SU-DHL-6 (cell line): ENCODE results near the gene MBD4.
"Not testable (repeated sequence)": the region's sequence is repeated elsewhere in the genome, so short reads cannot be mapped to it uniquely, and the experiment has no call there.

Source experiments
- H2AFZ ChIP-seq: fragments of 200-600 bp; sonication (generic); 2 replicates; pipeline ENCODE4 v1.6.1; 2014; ENCODE audit warnings: low read depth, mild to moderate bottlenecking, moderate library complexity, mixed read lengths, antibody characterized with exemption, low read length; ENCODE audit not compliant: severe bottlenecking
- H3F3A ChIP-seq: fragments of 200-600 bp; shearing (Covaris generic); 2 replicates; pipeline ENCODE4 v1.6.0; 2016; ENCODE audit warnings: antibody characterized with exemption, mild to moderate bottlenecking; ENCODE audit not compliant: insufficient read depth
- H3K27ac ChIP-seq: fragments of 200-600 bp; sonication (generic); 2 replicates; pipeline ENCODE4 v1.5.1; 2016; ENCODE audit warnings: low read depth, mild to moderate bottlenecking, low read length, moderate library complexity, mixed read lengths
- H3K27me3 ChIP-seq: fragments of 200-600 bp; sonication (generic), shearing (Covaris generic); 2 replicates; pipeline ENCODE4 v1.6.0; 2014; ENCODE audit warnings: mild to moderate bottlenecking, low read length
- H3K36me3 ChIP-seq: fragments of 200-600 bp; sonication (generic); 2 replicates; pipeline ENCODE4 v1.6.1; 2014; ENCODE audit warnings: mild to moderate bottlenecking, low read length, mixed read lengths
- H3K4me2 ChIP-seq: fragments of 300-600, 200-600 bp; shearing (Covaris generic), sonication (generic); 2 replicates; pipeline ENCODE4 v1.6.0; 2014; ENCODE audit warnings: low read length, low read depth, mild to moderate bottlenecking; ENCODE audit not compliant: poor library complexity, severe bottlenecking
- H3K4me3 ChIP-seq: fragments of 200-600 bp; sonication (generic); 2 replicates; pipeline ENCODE4 v1.5.1; 2014; ENCODE audit warnings: antibody characterized with exemption, low read length, mild to moderate bottlenecking, mixed read lengths; ENCODE audit not compliant: insufficient read depth, poor library complexity, severe bottlenecking
- H3K79me2 ChIP-seq: fragments of 200-600 bp; sonication (generic); 2 replicates; pipeline ENCODE4 v1.6.1; 2014; ENCODE audit warnings: mild to moderate bottlenecking, low read length, moderate library complexity; ENCODE audit not compliant: insufficient read depth
- H3K9ac ChIP-seq: fragments of 200-600 bp; sonication (generic); 2 replicates; pipeline ENCODE4 v1.7.0; 2014; ENCODE audit warnings: mild to moderate bottlenecking, low read length
- H3K9me2 ChIP-seq: fragments of 200-600 bp; sonication (generic); replicated peaks from 2 replicates; pipeline ENCODE4 v1.6.1; 2014; ENCODE audit warnings: low read length; ENCODE audit not compliant: insufficient read depth
- H3K9me3 ChIP-seq: fragments of 200-600 bp; sonication (generic); 2 replicates; pipeline ENCODE4 v1.6.1; 2014; ENCODE audit warnings: low read length, mixed read lengths; ENCODE audit not compliant: insufficient read depth
- H4K20me1 ChIP-seq: fragments of 200-600 bp; sonication (generic); 2 replicates; pipeline ENCODE4 v1.6.1; 2014; ENCODE audit warnings: low read depth, mild to moderate bottlenecking, antibody characterized with exemption, low read length, moderate library complexity, mixed read lengths
- CTCF ChIP-seq: fragments of 200-600 bp; sonication (generic); IDR thresholded peaks from one replicate; pipeline ENCODE4 v1.5.1; 2017; ENCODE audit warnings: antibody characterized with exemption, mild to moderate bottlenecking, low read length, moderate library complexity; ENCODE audit not compliant: insufficient read depth, poor library complexity, severe bottlenecking
- EZH2phosphoT487 ChIP-seq: fragments of 200-600 bp; sonication (generic), shearing (Covaris generic); conservative IDR thresholded peaks from 2 replicates; pipeline ENCODE4 v1.6.1; 2018; ENCODE audit warnings: mild to moderate bottlenecking, antibody characterized with exemption, low read length, moderate library complexity, mixed read lengths

MBD4 gene

DNA sequence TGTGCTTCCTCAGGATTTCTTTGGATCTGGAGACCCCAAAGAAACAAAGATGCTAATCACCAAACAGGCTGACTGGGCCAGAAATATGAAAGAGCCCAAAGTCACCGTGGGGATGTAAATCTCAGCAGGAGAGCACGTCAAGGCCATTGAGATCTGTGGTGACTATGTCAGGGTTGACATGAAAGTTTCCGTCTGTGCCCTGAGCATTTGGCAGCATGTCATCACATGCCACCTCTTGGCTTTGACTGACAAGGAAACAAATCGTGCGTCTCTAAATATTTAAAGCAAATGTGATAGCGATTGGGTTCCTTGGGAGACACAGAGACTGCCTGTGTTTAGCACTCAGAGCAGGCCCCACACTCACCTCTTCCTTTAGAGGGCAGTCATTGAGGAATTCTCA lies 46.5 kb downstream of the MBD4 start:
- 0 out of 2 replicates have a peak, but pooled peaks cover 3% of the 10 kb centered on the region for H3K36me3 ChIP-seq

DNA sequence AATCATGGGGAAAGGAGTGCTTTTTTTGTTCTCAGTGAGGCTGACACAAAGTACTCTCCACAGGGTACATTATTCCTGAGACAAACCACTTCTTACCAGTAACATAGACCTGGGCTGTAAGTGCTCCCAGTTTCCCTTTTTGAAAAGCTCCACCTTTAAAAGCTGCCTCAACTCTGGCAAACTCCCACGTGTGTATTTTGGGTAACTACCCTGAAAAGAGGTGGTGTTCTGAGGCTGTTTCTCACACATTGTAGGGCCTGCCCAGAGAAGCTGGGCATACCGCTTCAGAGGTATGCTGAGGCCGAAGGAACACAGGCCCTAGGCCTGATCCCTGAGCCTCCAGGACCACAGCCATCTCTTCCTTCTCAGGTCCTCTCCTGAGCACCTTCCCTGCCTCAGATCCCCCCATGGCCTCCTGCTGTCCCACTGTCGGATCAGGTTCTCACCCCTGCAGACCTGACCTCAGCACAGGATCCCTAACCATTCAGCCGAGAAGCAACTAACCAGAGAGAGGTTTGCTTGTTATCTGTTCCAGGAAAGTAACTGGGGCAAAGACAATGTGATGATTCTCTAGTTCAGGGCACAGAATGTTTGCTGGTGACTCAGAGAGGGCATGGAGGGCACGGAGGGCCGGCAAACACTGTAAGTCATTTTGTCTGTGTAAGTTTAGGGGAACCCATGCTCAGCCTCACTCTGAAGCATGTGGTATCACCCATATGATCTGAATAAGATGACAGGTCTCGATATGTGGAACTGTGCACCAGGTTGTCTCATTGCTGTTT lies 47.5 kb downstream of the MBD4 start:
- not testable (repeated sequence) for H3K36me3 ChIP-seq, H3K4me3 ChIP-seq, H4K20me1 ChIP-seq, H3F3A ChIP-seq, H2AFZ ChIP-seq, H3K27me3 ChIP-seq, H3K4me2 ChIP-seq, H3K27ac ChIP-seq, H3K9me3 ChIP-seq, H3K9me2 ChIP-seq, H3K9ac ChIP-seq
- H3K79me2 ChIP-seq = peaks cover 23% of the 10 kb centered on the region

More for the DNA sequence above, 46.5 kb downstream of the MBD4 start:
- Histone ChIP-seq H3K27me3 (no peaks in the 10 kb centered on the region), H4K20me1 (no peaks in the 10 kb centered on the region; the same call in 1 of the 2 replicates), H2AFZ (no peak overlapping the region), H3K4me3 (no peak overlapping the region), H3K9ac (no peak overlapping the region), H3K4me2 (no peak overlapping the region), H3K79me2 (peaks cover 33% of the 10 kb centered on the region), H3K27ac (no peak overlapping the region), H3K9me2 (no peaks in the 10 kb centered on the region), H3F3A (no peaks in the 10 kb centered on the region), H3K9me3 (no peaks in the 10 kb centered on the region)
- TF ChIP-seq EZH2phosphoT487 = no peak
- no peak for TF ChIP-seq CTCF

DNA sequence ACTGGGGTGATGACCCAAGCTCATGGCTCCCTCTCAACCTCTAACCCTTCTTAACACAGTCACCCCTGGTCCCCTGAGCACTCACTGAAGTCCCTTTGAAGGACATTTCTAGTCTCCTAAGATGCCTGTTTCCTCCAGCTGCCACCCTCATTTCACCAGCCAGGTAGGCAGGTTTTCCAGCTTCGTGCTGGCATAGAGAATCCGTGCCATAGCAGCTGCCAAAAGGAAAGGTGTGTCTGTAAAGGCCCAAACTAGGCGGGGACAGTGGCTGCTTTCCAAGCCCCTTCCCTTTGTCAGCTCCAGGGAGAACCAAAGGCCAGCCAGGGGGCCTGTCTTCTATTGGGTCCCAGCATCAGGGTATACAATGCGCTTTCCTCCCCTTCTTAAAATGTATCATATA lies 48.2 kb downstream of the MBD4 start:
- not testable (repeated sequence) for H4K20me1 ChIP-seq, H3K4me3 ChIP-seq, H3K9ac ChIP-seq, H3K9me3 ChIP-seq, H3K27me3 ChIP-seq, H2AFZ ChIP-seq, H3K36me3 ChIP-seq, H3K9me2 ChIP-seq, H3K27ac ChIP-seq, H3F3A ChIP-seq, H3K4me2 ChIP-seq
- H3K79me2 ChIP-seq = peaks cover 16% of the 10 kb centered on the region

DNA sequence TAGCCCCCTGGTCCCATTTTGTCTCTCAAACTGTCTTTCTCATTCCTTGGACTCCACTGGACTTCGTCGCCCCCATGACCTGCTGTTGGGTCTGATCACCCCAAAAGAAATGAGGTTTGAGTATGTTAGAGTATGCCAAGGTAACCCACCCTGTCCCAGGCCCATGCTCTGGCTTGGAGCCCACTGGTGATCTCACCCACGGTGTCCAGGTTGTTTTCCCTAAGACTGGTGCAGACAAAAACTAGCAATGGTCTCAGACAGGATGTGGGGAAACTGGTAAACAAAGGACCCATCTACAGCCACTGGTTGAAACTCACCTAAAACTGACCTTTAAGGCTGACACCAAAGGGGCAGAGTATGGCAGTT lies 50.2 kb downstream of the MBD4 start:
- 0 out of 2 replicates have a peak, but pooled peaks cover 3% of the 10 kb centered on the region for H3K36me3 ChIP-seq
- no peaks in the 10 kb centered on the region for H3K27me3 ChIP-seq
- no peak overlapping the region for H3K4me3 ChIP-seq
- H2AFZ ChIP-seq = no peak overlapping the region
- no peak overlapping the region for H3K27ac ChIP-seq
- no peaks in the 10 kb centered on the region for H3K9me2 ChIP-seq
- H4K20me1 ChIP-seq = no peaks in the 10 kb centered on the region
- H3K9me3 ChIP-seq = no peaks in the 10 kb centered on the region
- no peak overlapping the region for H3K4me2 ChIP-seq
- no peaks in the 10 kb centered on the region for H3K79me2 ChIP-seq
- no peaks in the 10 kb centered on the region for H3F3A ChIP-seq
- no peak for TF ChIP-seq EZH2phosphoT487
- no peak for TF ChIP-seq CTCF
- H3K9ac ChIP-seq = no peak overlapping the region

DNA sequence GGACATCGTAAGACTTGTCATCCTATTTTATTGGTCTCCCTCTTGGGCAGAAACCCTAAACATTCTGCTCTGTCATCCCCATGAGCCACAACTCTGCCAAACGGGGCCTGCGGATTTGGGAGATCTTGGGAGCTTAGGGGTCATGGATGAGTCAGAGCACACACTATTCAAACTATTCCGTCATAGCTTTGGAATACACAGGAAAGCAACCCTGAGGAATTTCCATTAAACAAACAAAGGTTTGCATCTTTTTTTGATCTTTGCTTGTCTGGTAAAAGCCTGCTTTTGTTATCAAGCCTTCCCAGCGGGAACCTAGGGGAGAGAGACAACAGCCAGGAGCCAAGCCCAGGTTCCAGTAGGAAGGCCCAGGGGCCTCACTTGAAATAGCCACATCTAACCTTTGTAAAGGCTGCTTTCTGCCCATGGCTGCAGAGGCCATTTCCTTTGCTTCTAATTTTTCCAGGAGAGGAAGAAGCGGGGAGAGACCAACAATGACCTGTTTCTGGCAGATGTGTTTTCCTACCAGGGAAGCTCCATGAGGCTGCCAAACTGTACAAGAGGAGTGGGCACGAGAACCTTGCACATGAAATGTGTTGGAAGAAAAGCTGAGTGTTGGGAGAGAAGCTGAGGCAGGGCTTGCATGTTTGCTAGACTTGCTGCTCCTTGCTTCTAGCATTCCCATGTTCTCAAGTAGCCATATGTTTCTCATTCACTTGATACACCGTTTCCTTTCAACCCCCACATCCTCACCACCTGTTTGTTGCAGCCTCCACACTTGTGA lies 50.8 kb downstream of the MBD4 start:
- not testable (repeated sequence) for H3K79me2 ChIP-seq, H3K27ac ChIP-seq

More for the DNA sequence above, 50.8 kb downstream of the MBD4 start:
- not testable (repeated sequence) for H3F3A ChIP-seq, H4K20me1 ChIP-seq, H3K27me3 ChIP-seq, H3K36me3 ChIP-seq, H3K4me2 ChIP-seq, H2AFZ ChIP-seq, H3K4me3 ChIP-seq, H3K9me2 ChIP-seq, H3K9ac ChIP-seq, H3K9me3 ChIP-seq
